Brain microvascular endothelial cell (primary cell): ENCODE results near the gene TECPR2.

Source experiments
- DNase-seq: peaks from one replicate; pipeline ENCODE4 v3.0.0-alpha.2; 2020
- H3K27ac ChIP-seq: fragments of 250-450 bp; sonication (Bioruptor Pico); 2 replicates; pipeline ENCODE4 v1.5.1; 2020; ENCODE audit warnings: mild to moderate bottlenecking, moderate library complexity
- H3K27me3 ChIP-seq: fragments of 250-450 bp; sonication (Bioruptor Pico); replicated peaks from 2 replicates; pipeline ENCODE4 v1.5.1; 2020; ENCODE audit warnings: mild to moderate bottlenecking
- H3K36me3 ChIP-seq: fragments of 250-450 bp; sonication (Bioruptor Pico); replicated peaks from 2 replicates; pipeline ENCODE4 v1.5.1; 2020; ENCODE audit warnings: mild to moderate bottlenecking
- H3K4me3 ChIP-seq: 2 replicates; pipeline ENCODE4 v1.5.1; 2011; ENCODE audit warnings: low read depth, mild to moderate bottlenecking, control low read depth, low read length, moderate library complexity
- CTCF ChIP-seq: IDR thresholded peaks from 2 replicates; pipeline ENCODE4 v1.5.1; 2011; ENCODE audit warnings: low read depth, mild to moderate bottlenecking, moderate library complexity, low read length, control low read depth, inconsistent platforms; ENCODE audit errors: missing control alignments
- in situ Hi-C: cut with HindIII; loops from 2 replicates; pipeline ENCODE4 v1.10.0; 2017; ENCODE audit warnings: low sequenced_read_pairs, low pct_ligation_motif_present

The TECPR2 gene

GRCh38 chr14:102492531-102492910 is 129.8 kb downstream of the TECPR2 start:
- no peaks in the 10 kb centered on the region for H3K27me3 ChIP-seq
- no peak overlapping the region for H3K4me3 ChIP-seq
- no peak for DNase-seq
- no peak overlapping the region for H3K27ac ChIP-seq
- no peak for TF ChIP-seq CTCF
- no peaks in the 10 kb centered on the region for H3K36me3 ChIP-seq
- in situ Hi-C loops: no loop called here

- DNase-seq: no peak
- H3K27me3 ChIP-seq: no peaks in the 10 kb centered on the region
- no peak overlapping the region for H3K4me3 ChIP-seq
- H3K27ac ChIP-seq: no peak overlapping the region
- no peak for TF ChIP-seq CTCF
- peaks cover 2% of the 10 kb centered on the region for H3K36me3 ChIP-seq
- in situ Hi-C loops: no loop called here
Measured at GRCh38 chr14:102493096-102493495, 130.4 kb downstream of the TECPR2 start.

GRCh38 chr14:102493585-102493984 is 130.8 kb downstream of the TECPR2 start:
- H3K4me3 ChIP-seq: no peak overlapping the region
- TF ChIP-seq CTCF: no peak
- no peak overlapping the region for H3K27ac ChIP-seq
- H3K27me3 ChIP-seq: no peaks in the 10 kb centered on the region
- in situ Hi-C loops: no loop called here
- DNase-seq: no peak
- peaks cover 7% of the 10 kb centered on the region for H3K36me3 ChIP-seq

GRCh38 chr14:102495491-102496330 is 133.0 kb downstream of the TECPR2 start:
- no peaks in the 10 kb centered on the region for H3K27me3 ChIP-seq
- in situ Hi-C loops: no loop called here
- peaks cover 10% of the 10 kb centered on the region for H3K36me3 ChIP-seq
- no peak overlapping the region for H3K4me3 ChIP-seq
- no peak for TF ChIP-seq CTCF
- H3K27ac ChIP-seq: no peak overlapping the region
- DNase-seq: no peak

- in situ Hi-C loops: no loop called here
- no peak for TF ChIP-seq CTCF
- H3K4me3 ChIP-seq: no peak overlapping the region
- H3K27ac ChIP-seq: no peak overlapping the region
- no peak for DNase-seq
- H3K36me3 ChIP-seq: peaks cover 10% of the 10 kb centered on the region
- no peaks in the 10 kb centered on the region for H3K27me3 ChIP-seq
Measured at GRCh38 chr14:102496331-102496691, 133.6 kb downstream of the TECPR2 start.
